Endodermal cell (in vitro differentiated cells): ENCODE data around the gene HMX1. TPM values are rescaled to one million over a fixed set of nuclear protein-coding genes. Genes with fewer than 3 reads are reported as not detected.
A peak's percentile ranks its signal among the peaks of the same experiment; 100 is the strongest.

ENCODE experiments used
- DNase-seq: peaks from one replicate; pipeline ENCODE4 v3.0.0-alpha.2; 2017
- H3K27ac ChIP-seq: 2 replicates; pipeline ENCODE4 v1.5.1; 2013; ENCODE audit warnings: mild to moderate bottlenecking, low read depth, low read length, moderate library complexity
- H3K27me3 ChIP-seq: 2 replicates; pipeline ENCODE4 v1.6.1; 2013; ENCODE audit warnings: mild to moderate bottlenecking, low read length, moderate library complexity; ENCODE audit not compliant: insufficient read depth, control insufficient read depth, poor library complexity, severe bottlenecking
- H3K36me3 ChIP-seq: 2 replicates; pipeline ENCODE4 v1.7.0; 2013; ENCODE audit warnings: mild to moderate bottlenecking, low read length, moderate library complexity; ENCODE audit not compliant: control insufficient read depth, insufficient read depth
- H3K4me1 ChIP-seq: one replicate; pipeline ENCODE4 v1.7.0; 2013; ENCODE audit warnings: low read length; ENCODE audit not compliant: control insufficient read depth, insufficient read depth
- H3K4me3 ChIP-seq: 2 replicates; pipeline ENCODE4 v1.5.1; 2013; ENCODE audit warnings: mild to moderate bottlenecking, low read length, moderate library complexity
- H3K9ac ChIP-seq: 2 replicates; pipeline ENCODE4 v1.6.1; 2013; ENCODE audit warnings: mild to moderate bottlenecking, low read length, moderate library complexity; ENCODE audit not compliant: poor library complexity, severe bottlenecking; ENCODE audit errors: extremely low read depth
- H3K9me3 ChIP-seq: 2 replicates; pipeline ENCODE4 v1.6.1; 2013; ENCODE audit warnings: mild to moderate bottlenecking, low read length, moderate library complexity; ENCODE audit not compliant: control insufficient read depth
- H3K27ac Mint-ChIP-seq: 2 replicates; pipeline ENCODE4 v1.8.0; 2020; ENCODE audit warnings: mixed read lengths
- H3K27me3 Mint-ChIP-seq: 2 replicates; pipeline ENCODE4 v1.8.0; 2021; ENCODE audit warnings: mild to moderate bottlenecking, mixed read lengths; ENCODE audit not compliant: insufficient read depth
- H3K36me3 Mint-ChIP-seq: 2 replicates; pipeline ENCODE4 v1.8.0; 2020; ENCODE audit warnings: low read depth, mixed read lengths
- H3K4me1 Mint-ChIP-seq: 2 replicates; pipeline ENCODE4 v1.8.0; 2020; ENCODE audit warnings: mixed read lengths
- H3K4me3 Mint-ChIP-seq: 2 replicates; pipeline ENCODE4 v1.8.0; 2020; ENCODE audit warnings: mild to moderate bottlenecking, moderate library complexity, mixed read lengths
- H3K9me3 Mint-ChIP-seq: 2 replicates; pipeline ENCODE4 v1.8.0; 2020; ENCODE audit warnings: mild to moderate bottlenecking, mixed read lengths
- CTCF ChIP-seq: fragments of 200-600 bp; sonication (generic); conservative IDR thresholded peaks from 2 replicates; pipeline ENCODE4 v1.5.0; 2021; ENCODE audit warnings: antibody characterized with exemption, mild to moderate bottlenecking
- WGBS, 2 experiments: methylation state at CpG; one replicate each; pipeline versions ENCODE4 v1.1.5 to v1.1.7; 2013; ENCODE audit warnings: missing lambda C conversion rate in 2 of 2, mixed read lengths in 1 of 2; ENCODE audit not compliant: insufficient coverage in 1 of 2, insufficient read length in 1 of 2; 5-methylcytosine and 5-hydroxymethylcytosine counted together
- total RNA-seq, 2 donors: library from RNA; stranded (reverse); fragmentation: NEBNext Ultra II Directional in 1 of 2; extraction: Animal tissue kit (Norgen Biotek cat#: 25700) in 1 of 2; gene quantifications; 2 replicates in 1 of 2; 3 replicates in 1 of 2; pipeline ENCODE4 v1.2.1, GENCODE V29; 2021

The HMX1 gene
- total RNA-seq, 2 donors from 2014 or later, result 1.2 TPM; not detected in 1

GRCh38 chr4:8874003-8874895, 2.6 kb upstream of the HMX1 start:
- H3K4me1 Mint-ChIP-seq, result peaks cover 5% of the 10 kb centered on the region
- Histone ChIP-seq H3K9me3 (no peaks in the 10 kb centered on the region), H3K4me3 (no peak overlapping the region), H3K36me3 (no peaks in the 10 kb centered on the region), H3K9ac (no peak overlapping the region), H3K27ac (no peak overlapping the region), H3K27me3 (peaks cover 97% of the 10 kb centered on the region), H3K4me1 (no peaks in the 10 kb centered on the region)
- peak; percentile 44 for TF ChIP-seq CTCF
- H3K27me3 Mint-ChIP-seq, result peaks cover 90% of the 10 kb centered on the region
- no peaks in the 10 kb centered on the region for H3K36me3 Mint-ChIP-seq
- H3K9me3 Mint-ChIP-seq, result peaks cover 2% of the 10 kb centered on the region
- WGBS, 2 experiments, result 19 to 21% methylated on average over 31 to 71 of the region's 71 CpGs
- no peak overlapping the region for H3K4me3 Mint-ChIP-seq
- DNase-seq, result peak; percentile 63
- no peak overlapping the region for H3K27ac Mint-ChIP-seq

- no peaks in the 10 kb centered on the region for H3K4me1 ChIP-seq
- peaks cover 2% of the 10 kb centered on the region for H3K9me3 Mint-ChIP-seq
- peak overlapping the region; percentile 57 for H3K4me3 Mint-ChIP-seq
- no peak overlapping the region for H3K9ac ChIP-seq
- H3K36me3 Mint-ChIP-seq, result no peaks in the 10 kb centered on the region
- H3K36me3 ChIP-seq, result no peaks in the 10 kb centered on the region
- TF ChIP-seq CTCF, result no peak
- peaks cover 97% of the 10 kb centered on the region for H3K27me3 ChIP-seq
- whole genome bisulfite sequencing, 2 experiments, result 8 to 10% methylated on average over 38 to 55 of the region's 55 CpGs
- H3K4me3 ChIP-seq, result no peak overlapping the region
- peaks cover 90% of the 10 kb centered on the region for H3K27me3 Mint-ChIP-seq
- no peak overlapping the region for H3K27ac Mint-ChIP-seq
- peak; percentile 71 for DNase-seq
- H3K4me1 Mint-ChIP-seq, result peaks cover 5% of the 10 kb centered on the region
- no peaks in the 10 kb centered on the region for H3K9me3 ChIP-seq
- H3K27ac ChIP-seq, result no peak overlapping the region
Observed at GRCh38 chr4:8872402-8873291, 1.0 kb upstream of the HMX1 start.

GRCh38 chr4:8870647-8871416, 807 bp downstream of the HMX1 start:
- Histone ChIP-seq H3K4me1 (no peaks in the 10 kb centered on the region), H3K27me3 (peaks cover 97% of the 10 kb centered on the region), H3K4me3 (no peak overlapping the region), H3K27ac (no peak overlapping the region), H3K36me3 (no peaks in the 10 kb centered on the region), H3K9me3 (no peaks in the 10 kb centered on the region), H3K9ac (no peak overlapping the region)
- Mint-ChIP-seq H3K4me1 (peaks cover 5% of the 10 kb centered on the region), H3K4me3 (peak overlapping the region; percentile 25), H3K9me3 (peaks cover 2% of the 10 kb centered on the region), H3K36me3 (no peaks in the 10 kb centered on the region), H3K27me3 (peaks cover 91% of the 10 kb centered on the region), H3K27ac (no peak overlapping the region)
- DNase-seq, result no peak
- no peak for TF ChIP-seq CTCF
- 2 to 3% methylated on average over 5 to 52 of the region's 52 CpGs for WGBS, 2 experiments
